ENCODE data around the gene TRPM2.
"Not testable (repeated sequence)": the region's sequence is repeated elsewhere in the genome, so short reads cannot be mapped to it uniquely, and the experiment has no call there.

Gene TRPM2

DNA sequence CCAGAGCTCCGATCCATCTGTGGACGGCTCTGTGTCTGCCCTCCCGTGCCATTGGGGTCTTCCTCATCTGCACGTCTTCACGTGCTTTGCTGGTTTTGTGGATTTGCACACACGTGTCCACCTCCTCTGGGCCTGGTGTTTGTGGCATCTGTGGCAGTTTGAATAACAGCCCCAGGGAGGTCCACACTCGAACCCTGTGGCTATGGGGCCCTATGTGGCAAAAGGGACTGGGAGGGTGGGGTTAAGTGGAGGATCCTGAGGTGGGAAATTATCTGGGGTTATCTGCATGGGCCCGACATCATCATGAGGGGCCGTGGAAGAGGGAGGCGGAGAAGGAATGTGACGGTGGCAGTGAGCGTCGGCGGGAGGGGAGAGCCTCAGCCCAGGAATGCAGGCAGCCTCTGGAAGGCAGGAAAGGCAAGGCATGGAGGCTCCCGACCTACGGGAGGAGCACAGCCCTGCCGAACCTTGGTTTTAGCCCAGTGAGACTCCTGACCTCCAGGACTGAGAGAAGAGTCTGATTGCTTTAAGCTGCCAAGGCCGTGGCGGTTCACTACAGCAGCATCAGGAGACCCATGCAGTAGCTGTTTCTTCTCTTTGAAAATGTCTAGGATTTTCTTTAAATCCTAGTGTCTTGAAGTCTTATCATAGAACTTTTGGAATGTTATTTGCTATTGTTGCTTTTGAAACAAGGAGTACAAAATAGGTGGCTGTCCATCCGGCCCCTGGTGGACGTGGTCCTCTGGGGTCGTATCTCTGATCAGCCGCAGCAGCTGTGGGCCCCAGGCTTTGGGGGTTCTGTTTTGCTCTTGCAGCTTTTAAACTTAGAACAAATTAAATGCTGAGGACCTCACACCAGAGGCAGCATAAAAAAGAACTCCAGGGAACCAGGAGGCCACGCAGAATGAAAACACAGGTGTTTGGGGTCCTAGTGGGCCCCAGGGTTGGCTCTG lies 61.9 kb downstream of the TRPM2 start:
- Histone ChIP-seq H3K27ac (ENCODE audit: low read depth in 2 of 2, low read length in 2 of 2) (no peak overlapping the region), H3K9me3 (ENCODE audit: control insufficient read depth in 2 of 2, low read length in 2 of 2) (no peaks in the 10 kb centered on the region), H3K9ac (ENCODE audit: low read depth in 1 of 2, low read length in 2 of 2) (no peak overlapping the region), H3K36me3 (ENCODE audit: control insufficient read depth in 2 of 2, insufficient read depth in 2 of 2, low read length in 2 of 2) (no peaks in the 10 kb centered on the region), H3K4me1 (ENCODE audit: control insufficient read depth in 2 of 2, insufficient read depth in 2 of 2, low read length in 2 of 2) (no peaks in the 10 kb centered on the region), H3K4me3 (ENCODE audit: low read length in 2 of 2) (no peak overlapping the region), H3K27me3 (ENCODE audit: control insufficient read depth in 2 of 2, insufficient read depth in 2 of 2, low read length in 2 of 2) (no peaks in the 10 kb centered on the region)

DNA sequence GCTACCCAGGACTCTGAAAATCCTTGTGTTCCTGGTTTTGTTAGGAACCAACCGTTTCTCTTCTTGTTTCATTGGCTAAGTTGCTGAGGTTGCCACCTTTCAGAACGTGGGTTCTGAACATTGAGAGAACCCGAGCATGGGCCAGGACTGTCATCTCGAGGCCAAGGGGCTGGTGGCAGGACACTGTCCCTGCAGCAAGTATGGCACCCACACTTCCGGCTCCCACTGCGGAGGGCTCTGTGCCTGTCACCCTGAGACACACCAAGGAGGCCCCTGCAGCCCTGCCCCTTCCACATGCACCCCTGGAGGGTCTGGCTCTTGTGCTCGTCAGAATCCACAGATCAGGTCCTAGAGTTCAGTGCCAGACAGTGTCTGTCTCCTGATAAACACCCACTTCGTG lies 62.8 kb downstream of the TRPM2 start:
- Histone ChIP-seq H3K4me3 (ENCODE audit: low read length in 2 of 2) (no peak overlapping the region), H3K9ac (ENCODE audit: low read depth in 1 of 2, low read length in 2 of 2) (no peak overlapping the region), H3K36me3 (ENCODE audit: control insufficient read depth in 2 of 2, insufficient read depth in 2 of 2, low read length in 2 of 2) (no peaks in the 10 kb centered on the region), H3K4me1 (ENCODE audit: control insufficient read depth in 2 of 2, insufficient read depth in 2 of 2, low read length in 2 of 2) (no peaks in the 10 kb centered on the region), H3K27ac (ENCODE audit: low read depth in 2 of 2, low read length in 2 of 2) (no peak overlapping the region), H3K9me3 (ENCODE audit: control insufficient read depth in 2 of 2, low read length in 2 of 2) (no peaks in the 10 kb centered on the region), H3K27me3 (ENCODE audit: control insufficient read depth in 2 of 2, insufficient read depth in 2 of 2, low read length in 2 of 2) (no peaks in the 10 kb centered on the region)

DNA sequence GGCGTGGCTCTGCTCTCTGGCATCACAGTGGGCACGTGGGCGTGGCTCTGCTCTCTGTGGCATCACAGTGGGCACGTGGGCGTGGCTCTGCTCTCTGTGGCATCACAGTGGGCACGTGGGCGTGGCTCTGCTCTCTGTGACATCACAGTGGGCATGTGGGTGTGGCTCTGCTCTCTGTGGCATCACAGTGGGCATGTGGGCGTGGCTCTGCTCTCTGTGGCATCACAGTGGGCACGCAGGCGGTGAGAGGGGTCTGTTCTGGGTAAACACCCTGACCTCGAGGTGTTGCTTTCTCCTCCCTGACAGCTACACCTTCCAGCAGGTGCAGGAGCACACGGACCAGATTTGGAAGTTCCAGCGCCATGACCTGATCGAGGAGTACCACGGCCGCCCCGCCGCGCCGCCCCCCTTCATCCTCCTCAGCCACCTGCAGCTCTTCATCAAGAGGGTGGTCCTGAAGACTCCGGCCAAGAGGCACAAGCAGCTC lies 64.2 kb downstream of the TRPM2 start:
- H3K9ac ChIP-seq (ENCODE audit: low read depth in 1 of 2, low read length in 2 of 2); H3K4me1 ChIP-seq (ENCODE audit: control insufficient read depth in 2 of 2, insufficient read depth in 2 of 2, low read length in 2 of 2); H3K27ac ChIP-seq (ENCODE audit: low read depth in 2 of 2, low read length in 2 of 2); H3K27me3 ChIP-seq (ENCODE audit: control insufficient read depth in 2 of 2, insufficient read depth in 2 of 2, low read length in 2 of 2); H3K36me3 ChIP-seq (ENCODE audit: control insufficient read depth in 2 of 2, insufficient read depth in 2 of 2, low read length in 2 of 2); H3K4me3 ChIP-seq (ENCODE audit: low read length in 2 of 2); H3K9me3 ChIP-seq (ENCODE audit: control insufficient read depth in 2 of 2, low read length in 2 of 2): not testable (repeated sequence)

DNA sequence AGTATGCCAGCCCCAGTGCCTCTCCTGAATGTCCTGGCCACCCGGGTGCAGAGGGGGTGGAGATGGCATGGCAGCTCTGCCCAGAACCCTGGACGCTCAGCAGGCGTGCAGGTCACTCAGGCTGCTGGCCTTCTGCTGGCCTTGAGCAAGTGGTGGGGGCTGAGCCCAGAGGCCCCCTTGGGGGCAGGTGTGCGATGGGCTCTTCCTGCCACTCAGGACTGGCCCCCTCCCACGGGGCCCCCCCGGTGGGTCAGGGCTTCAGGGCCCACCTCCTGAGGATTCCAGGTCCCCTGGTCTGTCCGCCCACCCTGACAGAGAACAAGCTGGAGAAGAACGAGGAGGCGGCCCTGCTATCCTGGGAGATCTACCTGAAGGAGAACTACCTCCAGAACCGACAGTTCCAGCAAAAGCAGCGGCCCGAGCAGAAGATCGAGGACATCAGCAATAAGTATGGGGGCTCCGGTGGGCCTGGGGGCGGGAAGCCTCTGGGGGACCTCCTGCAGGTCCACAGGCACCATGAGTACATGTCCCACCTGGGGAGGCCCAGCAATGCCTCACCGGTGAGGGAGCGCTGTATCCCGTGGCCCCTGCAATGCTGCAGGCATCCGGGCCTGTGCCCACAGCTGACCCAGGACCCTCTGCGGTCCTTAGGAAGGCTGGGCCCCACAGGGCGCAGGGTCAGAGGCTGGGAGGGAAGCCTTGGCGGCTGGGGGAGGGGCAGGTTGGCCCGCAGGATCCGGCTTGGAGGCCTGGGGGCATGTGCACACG lies 64.9 kb downstream of the TRPM2 start:
- no peak overlapping the region for H3K9ac ChIP-seq (ENCODE audit: low read depth in 1 of 2, low read length in 2 of 2)
- no peaks in the 10 kb centered on the region for H3K27me3 ChIP-seq (ENCODE audit: control insufficient read depth in 2 of 2, insufficient read depth in 2 of 2, low read length in 2 of 2)
- no peak overlapping the region for H3K4me3 ChIP-seq (ENCODE audit: low read length in 2 of 2)
- no peaks in the 10 kb centered on the region for H3K9me3 ChIP-seq (ENCODE audit: control insufficient read depth in 2 of 2, low read length in 2 of 2)
- H3K27ac ChIP-seq (ENCODE audit: low read depth in 2 of 2, low read length in 2 of 2), result no peak overlapping the region
- H3K4me1 ChIP-seq (ENCODE audit: control insufficient read depth in 2 of 2, insufficient read depth in 2 of 2, low read length in 2 of 2), result no peaks in the 10 kb centered on the region
- no peaks in the 10 kb centered on the region for H3K36me3 ChIP-seq (ENCODE audit: control insufficient read depth in 2 of 2, insufficient read depth in 2 of 2, low read length in 2 of 2)

DNA sequence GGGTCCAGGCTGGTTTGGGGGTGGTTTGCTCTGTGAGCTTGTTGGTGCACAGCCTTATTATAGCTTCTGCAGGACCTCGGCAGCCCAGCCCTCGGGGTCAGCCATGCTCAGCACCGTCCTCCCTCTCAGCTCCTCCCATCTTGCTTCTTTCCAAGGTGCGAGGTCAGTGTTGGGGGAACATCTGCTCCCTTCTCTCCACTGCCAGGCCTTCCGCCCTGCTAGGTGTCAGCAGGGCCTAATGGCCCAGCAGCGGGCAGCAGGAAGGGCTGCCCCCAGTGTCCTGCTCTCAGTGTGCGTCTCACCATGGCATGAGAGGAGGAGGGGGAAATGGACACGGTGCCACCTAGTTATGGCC lies 65.4 kb downstream of the TRPM2 start:
- Histone ChIP-seq H3K27ac (ENCODE audit: low read depth in 2 of 2, low read length in 2 of 2) (no peak overlapping the region), H3K36me3 (ENCODE audit: control insufficient read depth in 2 of 2, insufficient read depth in 2 of 2, low read length in 2 of 2) (no peaks in the 10 kb centered on the region), H3K9me3 (ENCODE audit: control insufficient read depth in 2 of 2, low read length in 2 of 2) (no peaks in the 10 kb centered on the region), H3K4me1 (ENCODE audit: control insufficient read depth in 2 of 2, insufficient read depth in 2 of 2, low read length in 2 of 2) (no peaks in the 10 kb centered on the region), H3K9ac (ENCODE audit: low read depth in 1 of 2, low read length in 2 of 2) (no peak overlapping the region), H3K4me3 (ENCODE audit: low read length in 2 of 2) (no peak overlapping the region), H3K27me3 (ENCODE audit: control insufficient read depth in 2 of 2, insufficient read depth in 2 of 2, low read length in 2 of 2) (no peaks in the 10 kb centered on the region)

DNA sequence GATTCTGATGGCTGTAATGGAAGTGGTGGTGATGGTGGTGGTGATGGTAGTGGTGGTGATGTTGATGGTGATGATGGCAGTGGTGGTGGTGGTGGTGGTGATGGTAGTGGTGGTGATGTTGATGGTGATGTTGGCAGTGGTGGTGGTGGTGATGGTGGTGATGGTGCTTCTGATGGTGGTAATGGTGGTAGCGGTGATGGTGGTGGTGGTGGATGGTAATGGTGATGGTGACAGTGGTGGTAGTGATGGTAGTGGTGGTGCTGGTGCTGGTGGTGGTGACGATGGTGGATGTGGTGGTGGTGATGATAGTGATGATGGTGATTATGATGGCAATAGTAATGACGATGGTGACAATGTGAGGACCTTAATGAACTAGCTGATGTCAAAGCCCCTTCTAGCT lies 66.3 kb downstream of the TRPM2 start:
- no peak overlapping the region for H3K27ac ChIP-seq (ENCODE audit: low read depth in 2 of 2, low read length in 2 of 2)
- no peaks in the 10 kb centered on the region for H3K4me1 ChIP-seq (ENCODE audit: control insufficient read depth in 2 of 2, insufficient read depth in 2 of 2, low read length in 2 of 2)
- H3K4me3 ChIP-seq (ENCODE audit: low read length in 2 of 2), result no peak overlapping the region
- no peak overlapping the region for H3K9ac ChIP-seq (ENCODE audit: low read depth in 1 of 2, low read length in 2 of 2)
- no peaks in the 10 kb centered on the region for H3K27me3 ChIP-seq (ENCODE audit: control insufficient read depth in 2 of 2, insufficient read depth in 2 of 2, low read length in 2 of 2)
- no peaks in the 10 kb centered on the region for H3K36me3 ChIP-seq (ENCODE audit: control insufficient read depth in 2 of 2, insufficient read depth in 2 of 2, low read length in 2 of 2)
- H3K9me3 ChIP-seq (ENCODE audit: control insufficient read depth in 2 of 2, low read length in 2 of 2), result no peaks in the 10 kb centered on the region

DNA sequence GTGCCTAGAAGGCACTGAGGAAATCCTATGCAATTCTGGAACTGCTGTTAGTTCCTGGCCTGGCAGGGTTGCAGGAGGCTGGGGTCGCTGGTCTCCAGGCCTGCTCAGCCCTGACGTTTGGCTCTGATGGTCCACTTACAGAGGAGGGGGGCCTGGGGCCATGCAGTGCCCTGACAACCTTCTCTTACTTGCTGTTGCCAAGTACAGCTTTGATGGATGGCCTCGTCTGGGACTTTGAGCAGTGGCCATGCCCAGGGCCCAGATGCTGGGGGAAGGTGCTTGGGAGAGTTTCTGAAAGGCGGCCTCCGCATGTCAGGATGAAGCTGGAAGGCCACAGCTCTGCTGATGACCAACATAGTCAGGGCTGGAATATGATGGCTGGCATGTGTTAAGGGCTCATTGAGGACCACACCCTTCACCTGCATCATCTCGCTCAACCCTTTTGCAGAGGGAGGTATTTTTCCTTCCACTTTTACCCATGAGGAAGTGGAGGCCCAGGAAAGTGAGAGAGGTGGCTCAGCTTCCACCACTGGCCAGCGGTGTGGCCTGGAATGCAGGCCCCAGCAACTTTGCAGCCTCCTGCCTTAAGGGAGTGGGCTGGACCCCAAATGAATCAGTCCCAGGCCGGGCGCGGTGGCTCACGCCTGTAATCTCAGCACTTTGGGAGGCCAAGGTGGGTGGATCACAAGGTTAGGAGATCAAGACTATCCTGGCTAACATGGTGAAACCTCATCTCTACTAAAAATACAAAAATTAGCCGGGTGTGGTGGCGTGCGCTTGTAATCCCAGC lies 67.2 kb downstream of the TRPM2 start:
- Histone ChIP-seq H3K27me3 (ENCODE audit: control insufficient read depth in 2 of 2, insufficient read depth in 2 of 2, low read length in 2 of 2) (no peaks in the 10 kb centered on the region), H3K36me3 (ENCODE audit: control insufficient read depth in 2 of 2, insufficient read depth in 2 of 2, low read length in 2 of 2) (no peaks in the 10 kb centered on the region), H3K9ac (ENCODE audit: low read depth in 1 of 2, low read length in 2 of 2) (no peak overlapping the region), H3K9me3 (ENCODE audit: control insufficient read depth in 2 of 2, low read length in 2 of 2) (no peaks in the 10 kb centered on the region), H3K4me3 (ENCODE audit: low read length in 2 of 2) (no peak overlapping the region), H3K4me1 (ENCODE audit: control insufficient read depth in 2 of 2, insufficient read depth in 2 of 2, low read length in 2 of 2) (no peaks in the 10 kb centered on the region), H3K27ac (ENCODE audit: low read depth in 2 of 2, low read length in 2 of 2) (no peak overlapping the region)

DNA sequence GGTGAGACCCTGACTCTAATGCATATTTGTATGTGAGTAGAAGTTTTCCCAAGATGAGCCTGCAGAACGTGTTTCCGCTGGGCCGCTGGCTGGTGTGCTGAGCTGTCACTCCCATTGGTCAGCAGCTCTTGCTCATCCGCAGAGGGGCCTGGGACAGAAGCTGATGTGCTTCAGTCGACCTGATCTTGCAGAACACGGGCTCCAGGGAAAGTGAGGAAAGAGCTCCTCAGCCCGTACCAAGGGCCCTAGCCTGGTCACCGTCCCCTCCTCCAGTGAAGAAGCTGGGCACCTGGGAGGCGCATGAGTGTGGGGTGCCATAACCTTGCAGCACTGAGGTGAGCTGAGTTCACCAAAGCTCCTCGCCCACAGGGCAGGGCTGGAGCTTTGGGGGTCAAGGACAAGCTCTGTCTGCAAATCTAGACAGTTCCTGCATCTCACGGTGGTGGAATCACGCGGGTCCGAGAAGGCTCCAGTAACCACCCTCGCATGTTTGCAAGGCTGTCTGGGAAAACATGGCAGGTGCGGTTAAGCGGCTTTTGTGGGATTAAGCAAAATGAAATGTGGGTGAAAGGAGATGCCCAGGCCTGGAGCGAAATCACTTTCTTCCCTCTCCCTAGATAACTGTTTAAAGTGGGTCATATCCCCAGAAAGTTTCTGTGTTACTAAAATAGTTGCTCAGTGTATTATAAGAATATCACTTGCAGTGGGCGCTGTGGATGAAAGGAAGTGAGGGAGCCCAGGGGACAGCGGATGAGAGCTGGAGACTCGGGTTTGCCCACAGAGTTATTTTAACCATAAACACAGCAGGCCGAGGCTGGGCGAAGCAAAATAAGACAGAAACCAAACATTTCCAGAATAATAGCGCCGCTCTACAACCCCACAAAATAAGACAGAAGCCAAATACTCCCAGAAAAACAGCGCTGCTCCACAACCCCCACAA lies 68.8 kb downstream of the TRPM2 start:
- H3K9ac ChIP-seq (ENCODE audit: low read depth in 1 of 2, low read length in 2 of 2), result no peak overlapping the region
- H3K4me1 ChIP-seq (ENCODE audit: control insufficient read depth in 2 of 2, insufficient read depth in 2 of 2, low read length in 2 of 2), result no peaks in the 10 kb centered on the region
- no peaks in the 10 kb centered on the region for H3K27me3 ChIP-seq (ENCODE audit: control insufficient read depth in 2 of 2, insufficient read depth in 2 of 2, low read length in 2 of 2)
- no peak overlapping the region for H3K27ac ChIP-seq (ENCODE audit: low read depth in 2 of 2, low read length in 2 of 2)
- no peaks in the 10 kb centered on the region for H3K36me3 ChIP-seq (ENCODE audit: control insufficient read depth in 2 of 2, insufficient read depth in 2 of 2, low read length in 2 of 2)
- H3K9me3 ChIP-seq (ENCODE audit: control insufficient read depth in 2 of 2, low read length in 2 of 2), result no peaks in the 10 kb centered on the region
- no peak overlapping the region for H3K4me3 ChIP-seq (ENCODE audit: low read length in 2 of 2)

DNA sequence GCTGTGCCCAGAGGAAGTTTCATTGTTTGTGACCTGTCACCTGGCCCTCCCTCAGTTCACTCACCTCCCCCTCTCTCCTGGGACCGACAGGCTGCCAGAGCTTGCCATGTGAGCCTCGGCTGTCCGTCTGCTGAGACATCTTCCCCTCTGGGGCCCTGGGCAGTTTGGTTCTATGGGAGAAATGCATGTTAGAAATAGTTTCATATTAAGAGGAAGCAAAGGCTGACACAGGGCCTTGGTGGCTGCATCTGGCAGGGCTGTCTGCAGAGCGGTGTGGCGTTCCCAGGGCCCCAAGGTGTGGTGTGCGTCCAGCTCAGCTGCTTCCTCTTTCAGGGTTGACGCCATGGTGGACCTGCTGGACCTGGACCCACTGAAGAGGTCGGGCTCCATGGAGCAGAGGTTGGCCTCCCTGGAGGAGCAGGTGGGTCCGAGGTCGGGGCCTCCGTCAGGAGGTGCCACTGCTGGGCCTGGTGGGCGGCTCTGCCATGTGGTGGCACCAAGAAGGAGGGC lies 69.9 kb downstream of the TRPM2 start:
- Histone ChIP-seq H3K4me3 (ENCODE audit: low read length in 2 of 2) (no peak overlapping the region), H3K4me1 (ENCODE audit: control insufficient read depth in 2 of 2, insufficient read depth in 2 of 2, low read length in 2 of 2) (no peaks in the 10 kb centered on the region), H3K27ac (ENCODE audit: low read depth in 2 of 2, low read length in 2 of 2) (no peak overlapping the region), H3K27me3 (ENCODE audit: control insufficient read depth in 2 of 2, insufficient read depth in 2 of 2, low read length in 2 of 2) (no peaks in the 10 kb centered on the region), H3K9me3 (ENCODE audit: control insufficient read depth in 2 of 2, low read length in 2 of 2) (no peaks in the 10 kb centered on the region), H3K36me3 (ENCODE audit: control insufficient read depth in 2 of 2, insufficient read depth in 2 of 2, low read length in 2 of 2) (no peaks in the 10 kb centered on the region), H3K9ac (ENCODE audit: low read depth in 1 of 2, low read length in 2 of 2) (no peak overlapping the region)

Measured in mucosa of rectum (tissue), 2 donors.